ENCODE results near the gene ELF2. TPM values are rescaled to one million over a fixed set of nuclear protein-coding genes. Genes with fewer than 3 reads are reported as not detected.

The ELF2 gene
- total and polyA plus RNA-seq, 2 of the 8 experiments (the other 6 are each of a cell fraction or from before 2014, with no cell fraction given) = 21.1 to 44.3 TPM

GRCh38 chr4:139015269-139015947 lies 161.6 kb downstream of the ELF2 start, which contains the start of gene NOCT:
Gene NOCT, plus strand, starts transcription at chr4:139015781. Its CDS starts 201 bp downstream, at chr4:139015982.
- Histone ChIP-seq H3K4me2 (ENCODE audit: insufficient read depth in 1 of 2, low read depth in 2 of 2, low read length in 2 of 2) (peak within 1 kb of the TSS; percentile 75 to 94), H2AK5ac (ENCODE audit: low read depth, low read length) (no peak within 1 kb of the TSS), H3K36me3 (ENCODE audit: control insufficient read depth in 2 of 4, insufficient read depth in 4 of 4, low read length in 3 of 4) (no peaks in the 10 kb centered on the region; a peak in 1 of 8 replicates), H4K91ac (replicated peaks; ENCODE audit: insufficient read length, low read length) (peak within 1 kb of the TSS; percentile 46), H2BK12ac (ENCODE audit: low read depth, low read length) (peak within 1 kb of the TSS; percentile 88), H3K27me3 (replicated peaks in 1 of 4; ENCODE audit: control insufficient read depth in 3 of 4, extremely low read depth in 1 of 4, insufficient read depth in 3 of 4, low read length in 3 of 4) (no peaks in the 10 kb centered on the region), H2AFZ (ENCODE audit: low read length) (no peak within 1 kb of the TSS), H3K18ac (ENCODE audit: extremely low read depth, low read length) (peak within 1 kb of the TSS; percentile 67), H3K9ac (replicated peaks in 1 of 4; ENCODE audit: extremely low read depth in 1 of 4, low read depth in 3 of 4, low read length in 3 of 4) (peak within 1 kb of the TSS; percentile 79 to 98 (median 85)), H4K20me1 (replicated peaks in 1 of 2; ENCODE audit: control insufficient read depth in 1 of 2, insufficient read depth in 2 of 2, low read length in 2 of 2) (peaks cover 2 to 8% of the 10 kb centered on the region in 2 experiments), H2BK5ac (ENCODE audit: low read depth, low read length) (peak within 1 kb of the TSS; percentile 83), H3K4me3 (ENCODE audit: extremely low read depth in 1 of 4, insufficient read depth in 2 of 4, low read depth in 3 of 4, low read length in 4 of 4) (peak within 1 kb of the TSS; percentile 90 to 98 (median 92)), H2BK120ac (replicated peaks; ENCODE audit: low read depth, low read length) (peak within 1 kb of the TSS; percentile 92), H2BK15ac (ENCODE audit: low read length) (no peak within 1 kb of the TSS), H3K79me2 (ENCODE audit: control insufficient read depth in 1 of 2, insufficient read depth in 2 of 2, low read length in 2 of 2) (peaks cover 4 to 42% of the 10 kb centered on the region in 2 experiments), H3K56ac (replicated peaks; ENCODE audit: insufficient read length, low read depth, low read length) (peak within 1 kb of the TSS; percentile 64), H3K23me2 (ENCODE audit: low read depth, low read length) (peaks cover 4% of the 10 kb centered on the region; the same call in 1 of the 2 replicates), H4K8ac (ENCODE audit: extremely low read depth, insufficient read depth, low read length) (peak within 1 kb of the TSS; percentile 95), H3K4ac (replicated peaks; ENCODE audit: insufficient read length, low read depth, low read length) (peak within 1 kb of the TSS; percentile 73), H3K79me1 (ENCODE audit: low read depth, low read length) (peaks cover 3% of the 10 kb centered on the region; the same call in 1 of the 2 replicates), H3K14ac (ENCODE audit: insufficient read length) (no peak within 1 kb of the TSS), H3K27ac (ENCODE audit: low read depth, low read length) (peak within 1 kb of the TSS; percentile 89), H4K5ac (ENCODE audit: insufficient read length, low read depth, low read length) (peak within 1 kb of the TSS; percentile 90), H2BK20ac (ENCODE audit: low read length) (peak within 1 kb of the TSS; percentile 82; the same call in 1 of the 2 replicates), H3K9me3 (ENCODE audit: insufficient read depth in 2 of 2, low read depth in 1 of 2, low read length in 1 of 2) (no peaks in the 10 kb centered on the region), H3K4me1 (replicated peaks in 1 of 4; ENCODE audit: control insufficient read depth in 3 of 4, insufficient read depth in 4 of 4, low read length in 3 of 4) (peaks cover 17 to 22% (median 21%) of the 10 kb centered on the region in 4 experiments), H3K23ac (ENCODE audit: insufficient read length) (no peak within 1 kb of the TSS)
- FAIRE-seq = no peak
- DNase-seq (ENCODE audit: low read depth in 1 of 2, low spot score in 2 of 2) = peak; percentile 47 to 91
- WGBS, 2 experiments (ENCODE audit: extremely low coverage in 1 of 2, insufficient coverage in 1 of 2, insufficient read length in 1 of 2, insufficient replicate concordance in 2 of 2, low coverage in 1 of 2, low lambda C conversion rate in 2 of 2, missing lambda C conversion rate in 1 of 2) = 2% methylated on average over 50 of the region's 62 CpGs; no CpG with 5 or more reads in 1 of the 2 experiments
- POLR2A ChIA-PET (ENCODE audit: partially characterized antibody) = interaction anchor here (0.5 to 5.4 kb wide), 18 partner anchors 9 to 879 kb away, joined by 3 to 39 read pairs (median 4); no protein-coding TSS in a partner anchor
- CTCF ChIA-PET (ENCODE audit: partially characterized antibody) = interaction anchor here (1.1 to 3.4 kb wide), 3 partner anchors 8 to 66 kb away, joined by 3 to 15 read pairs (median 3); no protein-coding TSS in a partner anchor
- TF ChIP-seq POU5F1 (IDR thresholded peaks at IDR 0.05; ENCODE audit: low read depth, low read length) = no peak
- peak; percentile 47; the same call in 1 of the 2 replicates for TF ChIP-seq CREB1 (IDR thresholded peaks at IDR 0.05)
- peak; percentile 75 to 98 for TF ChIP-seq POLR2A (IDR thresholded peaks at IDR 0.05; ENCODE audit: control extremely low read depth in 1 of 2, low read depth in 2 of 2, low read length in 2 of 2)
- TF ChIP-seq RAD21 (IDR thresholded peaks at IDR 0.05 in 1 of 2, conservative IDR thresholded peaks at IDR 0.05 in 1 of 2; ENCODE audit: low read depth in 2 of 2, low read length in 2 of 2) = no peak
- TF ChIP-seq KDM4A (IDR thresholded peaks at IDR 0.05; ENCODE audit: low read depth, low read length, severe bottlenecking) = no peak
- no peak for TF ChIP-seq FOSL1 (IDR thresholded peaks at IDR 0.05; ENCODE audit: insufficient read depth, low read depth, low read length)
- TF ChIP-seq, protein P1, sequence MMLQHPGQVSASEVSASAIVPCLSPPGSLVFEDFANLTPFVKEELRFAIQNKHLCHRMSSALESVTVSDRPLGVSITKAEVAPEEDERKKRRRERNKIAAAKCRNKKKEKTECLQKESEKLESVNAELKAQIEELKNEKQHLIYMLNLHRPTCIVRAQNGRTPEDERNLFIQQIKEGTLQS (IDR thresholded peaks at IDR 0.05; ENCODE audit: insufficient read depth, low read depth, low read length) = no peak
- TF ChIP-seq KDM5A (IDR thresholded peaks at IDR 0.05; ENCODE audit: low read length) = no peak
- TF ChIP-seq TCF12 (IDR thresholded peaks at IDR 0.05; ENCODE audit: low read depth, low read length) = 0 out of 2 replicates have a peak, but pooled peaks have one; percentile 62
